LNCaP clone FGC (cell line): ENCODE measurements around the gene ENTPD2.
A peak's percentile ranks its signal among the peaks of the same experiment; 100 is the strongest.

Source experiments
- DNase-seq: peaks from one replicate; pipeline ENCODE4 v3.0.0-alpha.2; 2011; ENCODE audit warnings: low read depth
- H3K4me3 ChIP-seq: 2 replicates; pipeline ENCODE4 v1.5.1; 2011; ENCODE audit warnings: mild to moderate bottlenecking, low read depth, low read length, control low read depth
- CTCF ChIP-seq: IDR thresholded peaks from 2 replicates; pipeline ENCODE4 v1.5.1; 2012; ENCODE audit warnings: mild to moderate bottlenecking; ENCODE audit not compliant: control insufficient read depth, insufficient read depth; ENCODE audit errors: extremely low read depth

The ENTPD2 gene

GRCh38 chr9:137046088-137046787 lies 7.6 kb downstream of the ENTPD2 start, which contains the start of gene NPDC1:
TSS of gene NPDC1 (minus strand) at chr9:137046177. CDS start at chr9:137045989, 188 bp downstream.
- peak within 1 kb of the TSS; percentile 90 for H3K4me3 ChIP-seq
- peak; percentile 90 for TF ChIP-seq CTCF

GRCh38 chr9:137045294-137046087 lies 8.4 kb downstream of the ENTPD2 start:
- DNase-seq = no peak
- H3K4me3 ChIP-seq = peak overlapping the region; percentile 90
- no peak for TF ChIP-seq CTCF

More at GRCh38 chr9:137046088-137046787, 7.6 kb downstream of the ENTPD2 start, which contains the start of gene NPDC1:
- peak; percentile 69 for DNase-seq

GRCh38 chr9:137044502-137045177 lies 9.2 kb downstream of the ENTPD2 start:
- no peak for DNase-seq
- peak overlapping the region; percentile 90 for H3K4me3 ChIP-seq
- no peak for TF ChIP-seq CTCF

- TF ChIP-seq CTCF = no peak
- no peak for DNase-seq
- H3K4me3 ChIP-seq = peak overlapping the region; percentile 90
Measured at GRCh38 chr9:137044037-137044436, 9.8 kb downstream of the ENTPD2 start.

- DNase-seq = no peak
- no peak overlapping the region for H3K4me3 ChIP-seq
- TF ChIP-seq CTCF = no peak
Measured at GRCh38 chr9:137042751-137043727, 10.8 kb downstream of the ENTPD2 start.

GRCh38 chr9:137041124-137041523 lies 12.7 kb downstream of the ENTPD2 start:
- H3K4me3 ChIP-seq = no peak overlapping the region
- DNase-seq = no peak
- no peak for TF ChIP-seq CTCF
